Measurements from ENCODE around the gene ZBTB38.

ZBTB38 gene

GRCh38 chr3:141401573-141402475 is 33.5 kb downstream of the ZBTB38 start:
- peak in 1 of 2 donors; percentile 42 for DNase-seq (ENCODE audit: extremely low read depth in 1 of 2, low read depth in 1 of 2)

GRCh38 chr3:141402476-141403171 is 34.3 kb downstream of the ZBTB38 start:
- DNase-seq (ENCODE audit: extremely low read depth in 1 of 2, low read depth in 1 of 2): peak in 1 of 2 donors; percentile 24

- DNase-seq (ENCODE audit: extremely low read depth in 1 of 2, low read depth in 1 of 2): no peak
These were observed 35.3 kb downstream of the ZBTB38 start for GRCh38 chr3:141403576-141403975.

GRCh38 chr3:141405025-141405424 is 36.7 kb downstream of the ZBTB38 start:
- no peak for DNase-seq (ENCODE audit: extremely low read depth in 1 of 2, low read depth in 1 of 2)

- DNase-seq (ENCODE audit: extremely low read depth in 1 of 2, low read depth in 1 of 2): no peak
These were observed 37.3 kb downstream of the ZBTB38 start for GRCh38 chr3:141405591-141405990.

- no peak for DNase-seq (ENCODE audit: extremely low read depth in 1 of 2, low read depth in 1 of 2)
These were observed 38.0 kb downstream of the ZBTB38 start for GRCh38 chr3:141406265-141406664.

GRCh38 chr3:141407047-141407446 is 38.7 kb downstream of the ZBTB38 start:
- DNase-seq (ENCODE audit: extremely low read depth in 1 of 2, low read depth in 1 of 2): no peak

GRCh38 chr3:141407825-141408224 is 39.5 kb downstream of the ZBTB38 start:
- DNase-seq (ENCODE audit: extremely low read depth in 1 of 2, low read depth in 1 of 2): no peak

- DNase-seq (ENCODE audit: extremely low read depth in 1 of 2, low read depth in 1 of 2): no peak
These were observed 40.3 kb downstream of the ZBTB38 start for GRCh38 chr3:141408596-141408995.

- DNase-seq (ENCODE audit: extremely low read depth in 1 of 2, low read depth in 1 of 2): no peak
These were observed 41.6 kb downstream of the ZBTB38 start for GRCh38 chr3:141409940-141410241.

GRCh38 chr3:141410408-141410807 is 42.1 kb downstream of the ZBTB38 start:
- DNase-seq (ENCODE audit: extremely low read depth in 1 of 2, low read depth in 1 of 2): no peak

- DNase-seq (ENCODE audit: extremely low read depth in 1 of 2, low read depth in 1 of 2): no peak
These were observed 42.5 kb downstream of the ZBTB38 start for GRCh38 chr3:141410846-141411245.

- DNase-seq (ENCODE audit: extremely low read depth in 1 of 2, low read depth in 1 of 2): no peak
These were observed 43.0 kb downstream of the ZBTB38 start for GRCh38 chr3:141411251-141411771.

GRCh38 chr3:141412087-141412935 is 44.0 kb downstream of the ZBTB38 start:
- peak in 1 of 2 donors; percentile 28 for DNase-seq (ENCODE audit: extremely low read depth in 1 of 2, low read depth in 1 of 2)

GRCh38 chr3:141412936-141413354 is 44.6 kb downstream of the ZBTB38 start:
- DNase-seq (ENCODE audit: extremely low read depth in 1 of 2, low read depth in 1 of 2): no peak

GRCh38 chr3:141413391-141413790 is 45.1 kb downstream of the ZBTB38 start:
- no peak for DNase-seq (ENCODE audit: extremely low read depth in 1 of 2, low read depth in 1 of 2)

- DNase-seq (ENCODE audit: extremely low read depth in 1 of 2, low read depth in 1 of 2): no peak
These were observed 45.7 kb downstream of the ZBTB38 start for GRCh38 chr3:141413801-141414689.

GRCh38 chr3:141414800-141415462 is 46.6 kb downstream of the ZBTB38 start:
- no peak for DNase-seq (ENCODE audit: extremely low read depth in 1 of 2, low read depth in 1 of 2)

GRCh38 chr3:141415953-141416352 is 47.6 kb downstream of the ZBTB38 start:
- DNase-seq (ENCODE audit: extremely low read depth in 1 of 2, low read depth in 1 of 2): no peak
